Bronchial epithelial cell (primary cell): ENCODE measurements around the gene PRR23C. TPM values are rescaled to one million over a fixed set of nuclear protein-coding genes. Genes with fewer than 3 reads are reported as not detected.

Source experiments
- DNase-seq: peaks from one replicate; pipeline ENCODE4 v3.0.0-alpha.2; 2010; ENCODE audit warnings: low read depth
- FAIRE-seq: peaks from 2 replicates; lab custom pipeline; 2011; peaks lifted over from hg19 to GRCh38; lab: Jason Lieb, UNC
- H3K27me3 ChIP-seq: 2 replicates; pipeline ENCODE4 v1.5.1; 2011; ENCODE audit warnings: low read length; ENCODE audit not compliant: control insufficient read depth, insufficient read depth
- H3K36me3 ChIP-seq: 2 replicates; pipeline ENCODE4 v1.5.1; 2011; ENCODE audit warnings: low read length; ENCODE audit not compliant: control insufficient read depth, insufficient read depth
- H3K4me3 ChIP-seq: 2 replicates; pipeline ENCODE4 v1.5.1; 2011; ENCODE audit warnings: mild to moderate bottlenecking, low read depth, low read length, control low read depth
- total RNA-seq: library from RNA; depleted of rRNA; stranded (reverse); fragments of >200 nt; gene quantifications from 2 replicates; pipeline ENCODE4 v1.2.1, GENCODE V29; 2014
- TF ChIP-seq, protein P1 (sequence below): IDR thresholded peaks from 2 replicates; pipeline ENCODE4 v1.5.1; 2011; ENCODE audit warnings: mild to moderate bottlenecking, moderate library complexity, low read length, control low read depth, inconsistent platforms; ENCODE audit not compliant: insufficient read depth, severe bottlenecking

Gene PRR23C
- total RNA-seq, 1 donor from 2014 or later = not detected

DNA sequence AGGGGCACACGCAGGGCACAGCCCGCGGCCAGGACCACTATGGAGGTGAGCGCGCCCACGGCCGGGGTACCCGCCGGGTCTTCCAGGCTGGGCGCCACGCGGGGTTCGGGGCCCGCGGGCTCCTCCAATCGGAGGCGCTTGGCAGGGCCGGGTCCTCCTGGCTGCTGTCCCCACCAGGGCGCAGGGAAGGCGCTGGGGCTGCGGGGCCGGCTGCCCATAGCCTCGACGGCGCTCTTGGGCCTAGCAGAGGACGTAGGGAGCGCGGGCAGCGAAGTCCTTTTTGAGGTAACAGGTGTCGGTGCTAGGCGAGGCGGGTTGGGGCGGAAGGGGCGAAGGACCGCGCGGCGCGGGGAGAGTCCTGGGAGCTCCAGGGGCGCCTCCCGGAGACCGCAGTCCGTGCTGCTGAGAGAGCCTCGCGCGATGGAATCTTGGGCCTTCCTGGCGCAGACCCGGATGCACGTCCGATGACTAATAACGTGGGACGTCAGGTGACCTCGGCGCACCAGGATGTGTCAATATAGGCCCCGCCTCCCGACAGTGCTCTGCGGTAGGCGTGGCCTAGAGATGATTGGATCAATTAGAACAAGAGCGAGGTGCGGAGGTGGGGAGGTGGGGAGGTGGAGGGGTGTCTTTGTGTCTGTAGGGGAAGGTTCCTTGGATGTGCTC is 38.5 kb downstream of the PRR23C start, which contains the start of gene PRR23A:
PRR23A (minus strand) TSS at position 218 of the 666 bp plus-strand sequence; CDS start at position 218, 0 bp downstream.
- FAIRE-seq = no peak
- Histone ChIP-seq H3K27me3 (no peaks in the 10 kb centered on the region), H3K36me3 (no peaks in the 10 kb centered on the region), H3K4me3 (no peak within 1 kb of the TSS)
- DNase-seq = no peak
- TF ChIP-seq, protein P1, sequence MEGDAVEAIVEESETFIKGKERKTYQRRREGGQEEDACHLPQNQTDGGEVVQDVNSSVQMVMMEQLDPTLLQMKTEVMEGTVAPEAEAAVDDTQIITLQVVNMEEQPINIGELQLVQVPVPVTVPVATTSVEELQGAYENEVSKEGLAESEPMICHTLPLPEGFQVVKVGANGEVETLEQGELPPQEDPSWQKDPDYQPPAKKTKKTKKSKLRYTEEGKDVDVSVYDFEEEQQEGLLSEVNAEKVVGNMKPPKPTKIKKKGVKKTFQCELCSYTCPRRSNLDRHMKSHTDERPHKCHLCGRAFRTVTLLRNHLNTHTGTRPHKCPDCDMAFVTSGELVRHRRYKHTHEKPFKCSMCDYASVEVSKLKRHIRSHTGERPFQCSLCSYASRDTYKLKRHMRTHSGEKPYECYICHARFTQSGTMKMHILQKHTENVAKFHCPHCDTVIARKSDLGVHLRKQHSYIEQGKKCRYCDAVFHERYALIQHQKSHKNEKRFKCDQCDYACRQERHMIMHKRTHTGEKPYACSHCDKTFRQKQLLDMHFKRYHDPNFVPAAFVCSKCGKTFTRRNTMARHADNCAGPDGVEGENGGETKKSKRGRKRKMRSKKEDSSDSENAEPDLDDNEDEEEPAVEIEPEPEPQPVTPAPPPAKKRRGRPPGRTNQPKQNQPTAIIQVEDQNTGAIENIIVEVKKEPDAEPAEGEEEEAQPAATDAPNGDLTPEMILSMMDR = no peak

DNA sequence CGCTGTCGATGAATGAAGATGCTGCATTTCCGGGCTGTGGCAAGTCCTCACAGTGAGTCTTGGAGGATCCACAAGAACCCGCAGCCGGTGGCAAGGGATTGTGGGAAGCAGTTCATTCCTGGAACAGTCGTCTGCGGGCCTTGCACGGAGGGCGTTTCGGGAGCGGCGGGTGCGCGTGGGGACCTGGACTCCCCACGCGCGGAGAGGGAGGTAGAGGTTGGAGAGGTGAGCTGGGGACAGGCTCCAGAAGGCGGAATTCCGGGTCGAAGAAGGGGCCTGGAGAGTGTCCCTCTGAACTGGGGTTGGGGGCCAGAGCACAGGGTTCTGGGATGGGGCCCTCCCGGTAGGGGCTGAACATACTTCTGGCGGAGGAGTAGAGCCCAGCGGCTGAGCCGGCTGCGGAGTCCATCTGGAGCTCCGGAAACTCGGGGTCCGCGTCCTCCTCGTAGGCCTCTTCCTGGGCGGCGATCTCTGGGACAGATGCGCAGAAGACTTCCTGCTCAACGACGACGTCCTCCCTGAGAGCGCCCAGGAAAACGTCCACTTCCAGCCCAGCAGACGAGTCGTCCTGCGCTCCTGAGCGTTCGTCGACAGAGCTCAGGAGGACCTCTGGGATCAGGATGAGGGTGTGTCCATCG is 39.2 kb downstream of the PRR23C start:
- DNase-seq (no peak), FAIRE-seq (no peak)
- Histone ChIP-seq H3K27me3 (no peaks in the 10 kb centered on the region), H3K4me3 (no peak overlapping the region), H3K36me3 (no peaks in the 10 kb centered on the region)
- TF ChIP-seq, protein P1 = no peak

DNA sequence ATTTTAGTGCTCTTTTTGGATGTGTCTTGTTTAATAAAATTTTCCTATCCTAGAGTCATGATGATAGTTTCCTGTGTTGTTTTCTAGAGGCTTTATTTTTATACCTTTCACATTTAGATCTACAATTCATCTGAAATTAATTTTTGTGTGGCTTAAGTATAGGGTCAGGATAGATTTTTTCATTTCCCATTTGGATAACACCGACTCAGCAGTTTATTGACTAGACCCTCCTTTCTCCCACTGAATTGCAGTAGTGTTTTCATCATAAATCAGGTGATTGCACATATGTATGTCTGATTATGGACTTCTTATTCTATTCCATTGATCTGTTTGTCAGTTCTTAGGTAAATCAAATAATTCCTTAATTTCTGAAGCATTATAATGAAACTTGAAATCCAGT is 49.0 kb downstream of the PRR23C start:
- H3K27me3 ChIP-seq = no peaks in the 10 kb centered on the region
- H3K36me3 ChIP-seq = no peaks in the 10 kb centered on the region
- TF ChIP-seq, protein P1 = no peak
- DNase-seq = no peak
- H3K4me3 ChIP-seq = no peak overlapping the region
- no peak for FAIRE-seq

Other genes with a start within 250 kb of the PRR23C start
- 11.3 and 15.0 TPM in 2 replicates for gene PIK3CB, start 210.0 kb downstream of the PRR23C start, total RNA-seq
- 0.26 and 0.51 TPM in 2 replicates for gene FOXL2, start 97.8 kb downstream of the PRR23C start, total RNA-seq
- gene FOXL2NB, start 97.7 kb downstream of the PRR23C start, total RNA-seq = under 0.01 and 0.13 TPM in 2 replicates
- gene PRR23A, start 38.6 kb downstream of the PRR23C start, total RNA-seq = not detected in 2 replicates
- gene PRR23B, start 24.0 kb downstream of the PRR23C start, total RNA-seq = not detected in 2 replicates